Neural cell (in vitro differentiated cells): Measurements from ENCODE around the gene CCDC60.

ENCODE experiments used
- EP300 ChIP-seq: fragments of 450-650 bp; conservative IDR thresholded peaks from 2 replicates; pipeline ENCODE4 v1.6.1; 2014; ENCODE audit warnings: antibody characterized with exemption, mild to moderate bottlenecking, moderate library complexity; ENCODE audit not compliant: poor library complexity, severe bottlenecking
- EZH2 ChIP-seq: fragments of 200-600, 300-800 bp; shearing (Covaris generic), sonication (generic); IDR thresholded peaks from 2 replicates; pipeline ENCODE4 v1.6.1; 2014; ENCODE audit warnings: antibody characterized with exemption, low read length, borderline replicate concordance, mild to moderate bottlenecking; ENCODE audit not compliant: insufficient read depth, poor library complexity, severe bottlenecking
- MXI1 ChIP-seq: fragments of 450-650 bp; conservative IDR thresholded peaks from 2 replicates; pipeline ENCODE4 v1.6.1; 2014; ENCODE audit warnings: antibody characterized with exemption, mild to moderate bottlenecking; ENCODE audit not compliant: poor library complexity, severe bottlenecking
- POLR2AphosphoS5 ChIP-seq: IDR thresholded peaks from 2 replicates; pipeline ENCODE4 v1.6.1; 2012
- TAF1 ChIP-seq: IDR thresholded peaks from 2 replicates; pipeline ENCODE4 v1.6.1; 2012; ENCODE audit warnings: low read depth
- TF ChIP-seq, protein P1 (sequence below): fragments of 450-650 bp; IDR thresholded peaks from 2 replicates; pipeline ENCODE4 v1.5.1; 2014; ENCODE audit warnings: antibody characterized with exemption, mild to moderate bottlenecking, moderate library complexity; ENCODE audit not compliant: poor library complexity, severe bottlenecking

GRCh38 chr12:119299130-119299529, 35.4 kb upstream of the CCDC60 start:
- no peak for TF ChIP-seq EP300
- TF ChIP-seq, protein P1, sequence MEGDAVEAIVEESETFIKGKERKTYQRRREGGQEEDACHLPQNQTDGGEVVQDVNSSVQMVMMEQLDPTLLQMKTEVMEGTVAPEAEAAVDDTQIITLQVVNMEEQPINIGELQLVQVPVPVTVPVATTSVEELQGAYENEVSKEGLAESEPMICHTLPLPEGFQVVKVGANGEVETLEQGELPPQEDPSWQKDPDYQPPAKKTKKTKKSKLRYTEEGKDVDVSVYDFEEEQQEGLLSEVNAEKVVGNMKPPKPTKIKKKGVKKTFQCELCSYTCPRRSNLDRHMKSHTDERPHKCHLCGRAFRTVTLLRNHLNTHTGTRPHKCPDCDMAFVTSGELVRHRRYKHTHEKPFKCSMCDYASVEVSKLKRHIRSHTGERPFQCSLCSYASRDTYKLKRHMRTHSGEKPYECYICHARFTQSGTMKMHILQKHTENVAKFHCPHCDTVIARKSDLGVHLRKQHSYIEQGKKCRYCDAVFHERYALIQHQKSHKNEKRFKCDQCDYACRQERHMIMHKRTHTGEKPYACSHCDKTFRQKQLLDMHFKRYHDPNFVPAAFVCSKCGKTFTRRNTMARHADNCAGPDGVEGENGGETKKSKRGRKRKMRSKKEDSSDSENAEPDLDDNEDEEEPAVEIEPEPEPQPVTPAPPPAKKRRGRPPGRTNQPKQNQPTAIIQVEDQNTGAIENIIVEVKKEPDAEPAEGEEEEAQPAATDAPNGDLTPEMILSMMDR = no peak
- TF ChIP-seq EZH2 = no peak
- no peak for TF ChIP-seq MXI1
- TF ChIP-seq TAF1 = no peak
- TF ChIP-seq POLR2AphosphoS5 = no peak
